ENCODE measurements around the gene ZMAT1. TPM values are rescaled to one million over a fixed set of nuclear protein-coding genes. Genes with fewer than 3 reads are reported as not detected.
"Not testable (repeated sequence)": the region's sequence is repeated elsewhere in the genome, so short reads cannot be mapped to it uniquely, and the experiment has no call there.

Gene ZMAT1
- 1 to 10 TPM; 2.6 to 5.0 (median 3.6) TPM for total RNA-seq
- long read RNA-seq, donor 1, full-length matches to known transcripts = 1 of 3 reads
- long read RNA-seq, donor 1, partial matches to known transcripts = 0 of 3 reads
- long read RNA-seq, donor 1, other reads (novel, unspliced or antisense) = 2 of 3 reads
- long read RNA-seq, donor 2, partial matches to known transcripts = 0 of 1 reads
- long read RNA-seq, donor 2, other reads (novel, unspliced or antisense) = 1 of 1 reads

DNA sequence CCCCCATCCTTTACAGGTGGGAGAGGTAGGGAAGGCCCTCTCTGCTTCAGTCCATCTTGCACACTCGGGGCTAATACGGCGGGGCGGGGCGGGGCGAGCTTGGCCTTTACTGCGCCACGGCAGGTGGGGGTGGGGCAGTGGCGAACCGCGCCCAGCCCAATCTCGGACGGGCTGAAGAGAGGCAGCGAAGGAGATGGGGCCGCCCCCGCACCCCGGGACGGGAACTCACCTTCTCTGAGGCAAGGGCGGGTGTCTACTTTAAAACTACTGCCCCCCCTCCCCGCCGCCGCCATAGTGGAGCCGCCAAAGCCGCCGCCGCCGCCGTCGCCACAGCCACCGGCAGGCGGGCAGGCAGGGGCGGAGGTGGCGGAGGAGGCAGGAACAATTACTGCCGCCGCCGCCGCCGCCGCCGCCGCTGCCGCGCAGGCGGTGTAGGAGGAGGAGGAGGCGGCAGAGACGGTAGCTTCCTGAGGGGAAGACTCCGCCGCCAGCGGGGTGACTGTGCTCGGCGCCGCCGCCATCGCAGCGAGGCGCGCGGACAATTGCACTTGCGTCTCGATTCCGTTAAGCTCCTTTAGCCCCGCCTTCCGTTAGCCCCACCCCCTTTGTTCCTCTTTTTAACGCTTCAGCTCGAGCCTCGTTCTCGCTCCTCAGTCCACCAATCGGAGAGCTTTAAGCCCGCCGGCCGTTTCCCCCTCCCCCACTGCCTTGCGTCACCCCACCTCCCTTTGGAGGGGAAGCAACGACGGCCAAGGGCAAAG is at the start of gene ZMAT1:
Gene ZMAT1, minus strand, starts transcription at position 540 of the 761 bp plus-strand sequence. Its CDS starts 19 bp downstream, at position 521.
- TF ChIP-seq, protein P1, sequence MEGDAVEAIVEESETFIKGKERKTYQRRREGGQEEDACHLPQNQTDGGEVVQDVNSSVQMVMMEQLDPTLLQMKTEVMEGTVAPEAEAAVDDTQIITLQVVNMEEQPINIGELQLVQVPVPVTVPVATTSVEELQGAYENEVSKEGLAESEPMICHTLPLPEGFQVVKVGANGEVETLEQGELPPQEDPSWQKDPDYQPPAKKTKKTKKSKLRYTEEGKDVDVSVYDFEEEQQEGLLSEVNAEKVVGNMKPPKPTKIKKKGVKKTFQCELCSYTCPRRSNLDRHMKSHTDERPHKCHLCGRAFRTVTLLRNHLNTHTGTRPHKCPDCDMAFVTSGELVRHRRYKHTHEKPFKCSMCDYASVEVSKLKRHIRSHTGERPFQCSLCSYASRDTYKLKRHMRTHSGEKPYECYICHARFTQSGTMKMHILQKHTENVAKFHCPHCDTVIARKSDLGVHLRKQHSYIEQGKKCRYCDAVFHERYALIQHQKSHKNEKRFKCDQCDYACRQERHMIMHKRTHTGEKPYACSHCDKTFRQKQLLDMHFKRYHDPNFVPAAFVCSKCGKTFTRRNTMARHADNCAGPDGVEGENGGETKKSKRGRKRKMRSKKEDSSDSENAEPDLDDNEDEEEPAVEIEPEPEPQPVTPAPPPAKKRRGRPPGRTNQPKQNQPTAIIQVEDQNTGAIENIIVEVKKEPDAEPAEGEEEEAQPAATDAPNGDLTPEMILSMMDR (IDR thresholded peaks at IDR 0.05) = no peak
- H3K4me3 ChIP-seq = peak within 1 kb of the TSS; percentile 38
- no peaks in the 10 kb centered on the region for H3K4me1 ChIP-seq (ENCODE audit: low read depth)
- intact Hi-C loops (cut with DNase I, micrococcal nuclease) = no loop called here
- ATAC-seq = peak; percentile 95
- no peaks in the 10 kb centered on the region for H3K36me3 ChIP-seq (ENCODE audit: low read depth)
- DNase-seq = peak; percentile 91 to 94 (median 94)
- no peaks in the 10 kb centered on the region for H3K9me3 ChIP-seq

DNA sequence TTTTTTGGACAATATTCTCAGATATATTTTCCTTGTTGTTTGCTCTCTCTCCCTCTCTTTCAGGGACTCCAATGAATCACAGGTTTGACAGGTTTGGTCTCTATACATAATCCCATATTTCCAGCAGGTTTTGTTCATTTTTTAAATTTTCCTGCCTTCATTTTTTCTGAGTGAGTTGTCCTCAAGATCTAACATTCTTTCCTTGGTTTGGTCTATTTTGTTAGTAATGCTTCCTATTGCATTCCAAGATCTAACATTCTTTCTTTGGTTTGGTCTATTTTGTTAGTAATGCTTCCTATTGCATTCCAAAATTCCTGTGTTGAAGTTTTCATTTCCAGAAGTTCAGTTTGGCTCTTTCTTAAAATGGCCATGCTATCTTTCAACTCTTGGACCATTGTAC is 45.3 kb upstream of the ZMAT1 start:
- intact Hi-C loops (cut with DNase I, micrococcal nuclease) = no loop called here
- Histone ChIP-seq H3K36me3 (ENCODE audit: low read depth) (no peaks in the 10 kb centered on the region), H3K4me3 (no peak overlapping the region), H3K4me1 (ENCODE audit: low read depth) (no peaks in the 10 kb centered on the region), H3K9me3 (no peaks in the 10 kb centered on the region)
- no peak for DNase-seq
- TF ChIP-seq, protein P1 (IDR thresholded peaks at IDR 0.05) = no peak
- no peak for ATAC-seq

DNA sequence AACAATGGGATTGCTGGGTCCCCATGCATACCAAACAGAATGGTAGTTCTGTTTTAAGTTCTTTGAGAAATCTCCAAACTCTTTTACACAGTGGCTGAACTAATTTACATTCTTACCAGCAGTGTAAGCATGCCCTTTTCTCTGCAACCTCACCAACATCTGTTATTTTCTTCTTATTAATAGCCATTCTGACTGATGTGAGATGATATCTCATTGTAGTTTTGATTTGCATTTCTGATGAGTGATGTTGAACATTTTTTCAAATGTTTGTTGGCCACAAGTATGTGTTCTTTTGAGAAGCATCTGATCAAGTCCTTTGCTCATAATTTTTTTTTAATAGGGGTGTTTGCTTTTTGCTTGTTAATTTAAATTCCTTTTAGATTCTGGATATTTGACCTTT is 41.2 kb upstream of the ZMAT1 start:
- no peak for DNase-seq
- TF ChIP-seq, protein P1 (IDR thresholded peaks at IDR 0.05) = no peak
- ATAC-seq = no peak

DNA sequence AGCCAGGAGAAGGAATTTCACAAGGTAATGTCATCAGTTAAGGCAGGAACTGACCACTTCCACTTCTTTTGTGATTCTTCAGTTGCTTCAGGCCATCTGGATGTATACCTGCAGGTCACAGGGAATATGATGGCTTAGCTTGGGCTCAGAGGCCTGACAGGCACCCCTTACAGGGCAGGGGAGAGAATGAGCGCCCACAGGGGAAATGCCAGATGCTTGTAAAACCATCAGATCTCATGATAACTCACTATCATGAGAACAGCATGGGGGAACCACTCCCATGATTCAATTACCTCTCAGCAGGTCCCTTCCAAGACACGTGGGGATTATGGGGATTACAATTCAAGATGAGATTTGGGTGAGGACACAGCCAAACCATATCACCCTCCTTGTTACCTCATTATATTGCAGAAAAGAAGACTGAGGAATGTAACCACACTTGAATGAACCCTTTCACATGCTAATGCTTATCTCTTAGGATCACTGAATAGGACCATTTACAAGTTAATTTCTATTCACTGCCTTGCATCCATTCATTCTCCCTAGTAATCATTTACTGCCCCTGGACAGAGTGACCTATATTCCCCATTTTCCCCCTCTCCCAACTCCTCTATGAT is 33.2 kb upstream of the ZMAT1 start:
- H3K4me3 ChIP-seq; intact Hi-C loops (cut with DNase I, micrococcal nuclease); DNase-seq; H3K36me3 ChIP-seq (ENCODE audit: low read depth); H3K9me3 ChIP-seq; ATAC-seq; H3K4me1 ChIP-seq (ENCODE audit: low read depth): not testable (repeated sequence)

More for the DNA sequence above, 41.2 kb upstream of the ZMAT1 start:
- intact Hi-C loops (cut with DNase I, micrococcal nuclease) = no loop called here
- Histone ChIP-seq H3K36me3 (ENCODE audit: low read depth) (no peaks in the 10 kb centered on the region), H3K4me3 (no peak overlapping the region), H3K9me3 (no peaks in the 10 kb centered on the region), H3K4me1 (ENCODE audit: low read depth) (no peaks in the 10 kb centered on the region)

DNA sequence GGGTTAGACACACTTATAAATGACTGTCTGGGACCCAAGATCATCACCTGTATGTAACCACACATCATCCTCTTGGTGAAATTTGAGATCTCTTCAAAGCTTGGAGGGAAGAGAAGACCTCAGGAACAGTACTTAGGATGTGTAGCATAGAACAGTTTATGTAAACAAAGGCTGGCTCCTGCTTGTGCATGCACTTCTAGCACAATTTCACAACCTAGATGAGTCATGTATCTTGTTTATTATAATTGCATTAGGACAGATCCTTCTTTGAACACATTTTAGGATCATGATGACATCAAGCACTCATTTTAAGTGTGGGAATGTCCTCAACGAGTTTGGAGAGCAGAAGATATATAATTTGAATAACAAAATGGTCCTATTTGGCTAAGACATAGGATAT is 26.3 kb upstream of the ZMAT1 start:
- H3K36me3 ChIP-seq (ENCODE audit: low read depth) = no peaks in the 10 kb centered on the region
- H3K4me3 ChIP-seq = no peak overlapping the region
- no peaks in the 10 kb centered on the region for H3K4me1 ChIP-seq (ENCODE audit: low read depth)
- TF ChIP-seq, protein P1 (IDR thresholded peaks at IDR 0.05) = no peak
- intact Hi-C loops (cut with DNase I, micrococcal nuclease) = no loop called here
- DNase-seq = no peak
- H3K9me3 ChIP-seq = no peaks in the 10 kb centered on the region
- no peak for ATAC-seq

DNA sequence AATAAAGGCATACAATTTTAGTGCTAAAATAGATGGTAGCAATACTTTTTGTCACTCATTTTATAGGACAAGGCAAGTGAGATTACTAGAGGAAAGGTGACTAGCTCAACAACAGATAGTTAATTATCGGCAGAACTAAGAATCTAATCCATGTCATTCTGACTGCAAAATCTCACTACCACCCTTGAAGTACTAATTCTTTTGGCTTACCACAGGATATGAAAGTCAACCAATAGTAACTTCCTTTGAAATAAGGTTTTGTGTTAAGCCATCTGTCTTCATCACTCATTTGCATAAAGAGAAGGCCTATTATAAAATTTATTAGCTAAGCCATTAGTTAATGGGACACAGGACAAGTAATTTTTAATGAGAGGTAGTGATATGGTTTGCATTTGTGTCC is 25.3 kb upstream of the ZMAT1 start:
- ATAC-seq (no peak), DNase-seq (no peak)
- no peaks in the 10 kb centered on the region for H3K9me3 ChIP-seq
- intact Hi-C loops (cut with DNase I, micrococcal nuclease) = no loop called here
- TF ChIP-seq, protein P1 (IDR thresholded peaks at IDR 0.05) = no peak
- no peaks in the 10 kb centered on the region for H3K4me1 ChIP-seq (ENCODE audit: low read depth)
- no peaks in the 10 kb centered on the region for H3K36me3 ChIP-seq (ENCODE audit: low read depth)
- H3K4me3 ChIP-seq = no peak overlapping the region
